ENCODE results near the gene FOXE3. TPM values are rescaled to one million over a fixed set of nuclear protein-coding genes. Genes with fewer than 3 reads are reported as not detected.

Gene FOXE3
- total RNA-seq, 1 experiment from 2014 or later = 0.20 TPM

DNA sequence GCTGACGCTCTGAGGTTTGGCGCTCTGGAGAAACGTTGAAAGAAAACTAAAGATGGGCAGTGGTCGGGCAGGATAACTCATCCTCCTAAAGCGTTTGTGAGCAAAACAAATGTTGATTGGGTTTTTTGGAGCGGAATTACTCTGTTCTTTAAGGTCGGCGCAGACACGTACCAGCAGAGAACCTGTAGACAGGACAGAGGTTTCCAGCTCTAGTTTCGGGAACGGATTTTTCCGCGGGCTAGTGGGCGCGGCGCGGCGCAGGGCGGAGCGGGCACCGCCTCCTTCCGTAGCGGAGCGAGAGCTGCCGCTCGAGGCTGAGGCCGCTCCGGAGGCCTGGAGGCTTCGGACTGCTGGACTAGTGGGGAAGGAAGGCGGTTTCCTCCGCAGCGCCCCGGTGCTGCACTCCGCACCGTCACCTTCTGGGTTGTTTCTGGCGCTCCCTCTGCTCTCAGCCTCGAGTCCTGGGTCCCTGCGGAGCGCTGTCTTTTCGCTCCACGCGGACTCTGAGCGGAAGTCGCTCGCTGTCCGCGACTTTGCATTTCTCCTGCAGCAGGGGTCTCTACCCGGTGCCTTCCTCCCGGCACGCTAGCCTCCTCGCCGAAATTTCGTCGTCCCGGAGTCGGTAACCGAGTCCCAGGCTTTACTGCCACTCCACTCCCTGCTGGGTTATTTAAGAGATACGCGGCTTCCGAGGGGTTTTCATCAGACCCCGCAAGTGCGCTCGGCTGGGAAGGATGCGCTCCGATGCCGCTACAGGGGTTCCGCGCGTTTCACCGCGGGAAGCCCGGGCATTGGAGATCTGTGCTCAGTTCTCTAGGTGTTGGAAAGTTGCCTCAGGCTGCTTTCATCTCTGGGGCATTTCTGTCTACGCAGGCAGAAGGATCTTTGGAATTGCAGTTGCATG lies 28.7 kb downstream of the FOXE3 start:
- POLR2A ChIA-PET = no interaction called here
- H3K27ac ChIP-seq (ENCODE audit: low read depth, low read length) = no peak overlapping the region
- no peaks in the 10 kb centered on the region for H3K9me2 ChIP-seq (ENCODE audit: insufficient read depth)
- H4K20me1 ChIP-seq (ENCODE audit: insufficient read depth) = no peaks in the 10 kb centered on the region
- RAD21 ChIA-PET (ENCODE audit: low non-redundant PET in 1 of 2, low total read pairs in 2 of 2, uncharacterized antibody in 2 of 2, unreplicated experiment in 2 of 2) = no interaction called here
- no peaks in the 10 kb centered on the region for H3K79me2 ChIP-seq (ENCODE audit: insufficient read depth, low read length)
- H3K9ac ChIP-seq (ENCODE audit: low read length) = no peak overlapping the region
- DNase-seq (ENCODE audit: low read depth, low spot score) (no peak), ATAC-seq (peak; percentile 41; the same call in 1 of the 2 replicates)
- peaks cover 14% of the 10 kb centered on the region; the same call in 1 of the 2 replicates for H3K27me3 ChIP-seq (ENCODE audit: insufficient read depth, low read length)
- no peaks in the 10 kb centered on the region for H3K4me1 ChIP-seq (ENCODE audit: control insufficient read depth in 1 of 2, insufficient read depth in 2 of 2, low read length in 2 of 2)
- TF ChIP-seq ZNF274 (IDR thresholded peaks at IDR 0.05; ENCODE audit: low read depth, low read length) (no peak), POLR2AphosphoS5 (IDR thresholded peaks at IDR 0.05; ENCODE audit: low read depth, low read length) (no peak), POLR2A (IDR thresholded peaks at IDR 0.05; ENCODE audit: borderline replicate concordance, extremely low read depth, insufficient read depth, insufficient read length) (no peak), CBX3 (IDR thresholded peaks at IDR 0.05; ENCODE audit: low read depth) (no peak), RAD21 (IDR thresholded peaks at IDR 0.05; ENCODE audit: low read depth) (no peak), EZH2phosphoT487 (IDR thresholded peaks at IDR 0.05; ENCODE audit: borderline replicate concordance) (no peak)
- TF ChIP-seq, protein P1, sequence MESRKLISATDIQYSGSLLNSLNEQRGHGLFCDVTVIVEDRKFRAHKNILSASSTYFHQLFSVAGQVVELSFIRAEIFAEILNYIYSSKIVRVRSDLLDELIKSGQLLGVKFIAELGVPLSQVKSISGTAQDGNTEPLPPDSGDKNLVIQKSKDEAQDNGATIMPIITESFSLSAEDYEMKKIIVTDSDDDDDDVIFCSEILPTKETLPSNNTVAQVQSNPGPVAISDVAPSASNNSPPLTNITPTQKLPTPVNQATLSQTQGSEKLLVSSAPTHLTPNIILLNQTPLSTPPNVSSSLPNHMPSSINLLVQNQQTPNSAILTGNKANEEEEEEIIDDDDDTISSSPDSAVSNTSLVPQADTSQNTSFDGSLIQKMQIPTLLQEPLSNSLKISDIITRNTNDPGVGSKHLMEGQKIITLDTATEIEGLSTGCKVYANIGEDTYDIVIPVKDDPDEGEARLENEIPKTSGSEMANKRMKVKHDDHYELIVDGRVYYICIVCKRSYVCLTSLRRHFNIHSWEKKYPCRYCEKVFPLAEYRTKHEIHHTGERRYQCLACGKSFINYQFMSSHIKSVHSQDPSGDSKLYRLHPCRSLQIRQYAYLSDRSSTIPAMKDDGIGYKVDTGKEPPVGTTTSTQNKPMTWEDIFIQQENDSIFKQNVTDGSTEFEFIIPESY (IDR thresholded peaks at IDR 0.05; ENCODE audit: extremely low read depth, insufficient replicate concordance, low read length) = no peak
- no peaks in the 10 kb centered on the region for H3K36me3 ChIP-seq (ENCODE audit: control insufficient read depth in 1 of 2, insufficient read depth in 2 of 2, low read length in 2 of 2)
- no peak overlapping the region for H2AFZ ChIP-seq (ENCODE audit: low read depth, low read length, poor library complexity, severe bottlenecking)
- H3K9me3 ChIP-seq (ENCODE audit: control insufficient read depth in 1 of 2, insufficient read depth in 1 of 2, low read depth in 1 of 2, low read length in 2 of 2) = no peaks in the 10 kb centered on the region
- intact Hi-C loops (cut with micrococcal nuclease) = no loop called here
- no peak overlapping the region for H3K4me3 ChIP-seq (replicated peaks in 1 of 2; ENCODE audit: low read depth in 1 of 2, low read length in 2 of 2)
- CTCF ChIA-PET = no interaction called here
- H3K4me2 ChIP-seq (ENCODE audit: low read length) = no peak overlapping the region
- BruUV-seq (replicated peaks) = no TSS peak

Data from HCT116 (cell line).